H1 (cell line): Measurements from ENCODE around the gene SSBP3. TPM values are rescaled to one million over a fixed set of nuclear protein-coding genes. Genes with fewer than 3 reads are reported as not detected.

ENCODE experiments used
- CTCF ChIA-PET: fragments of 300-600 bp; sonication (Branson Sonifier 250); formaldehyde crosslinking; loops from one replicate; lab custom pipeline; 2021; ENCODE audit not compliant: partially characterized antibody; lab: Charles Lee
- POLR2A ChIA-PET: fragments of 300-600 bp; sonication (Branson Sonifier 250); formaldehyde crosslinking; loops from one replicate; lab custom pipeline; 2021; ENCODE audit warnings: inconsistent platforms; ENCODE audit not compliant: partially characterized antibody; lab: Charles Lee
- DNase-seq, 2 experiments: peaks; one replicate each; pipeline versions ENCODE4 v3.0.0 to v3.0.0-alpha.2; 2010 to 2022; ENCODE audit warnings: low spot score in 2 of 2, low read depth in 1 of 2, mixed read lengths in 1 of 2
- FAIRE-seq: peaks from 2 replicates; lab custom pipeline; 2011; peaks lifted over from hg19 to GRCh38; lab: Jason Lieb, UNC
- H2AFZ ChIP-seq: 2 replicates; pipeline ENCODE4 v1.8.1; 2012; ENCODE audit warnings: low read length, inconsistent platforms
- H2AK5ac ChIP-seq: 2 replicates; pipeline ENCODE4 v1.6.1; 2013; ENCODE audit warnings: low read depth, low read length
- H2BK120ac ChIP-seq: replicated peaks from 2 replicates; pipeline ENCODE3; 2013; ENCODE audit warnings: low read depth, low read length, inconsistent platforms
- H2BK12ac ChIP-seq: 2 replicates; pipeline ENCODE4 v1.6.1; 2013; ENCODE audit warnings: low read depth, low read length
- H2BK15ac ChIP-seq: 2 replicates; pipeline ENCODE4 v1.6.1; 2013; ENCODE audit warnings: low read length
- H2BK20ac ChIP-seq: 2 replicates; pipeline ENCODE4 v1.6.1; 2013; ENCODE audit warnings: low read length
- H2BK5ac ChIP-seq: 2 replicates; pipeline ENCODE4 v1.6.1; 2013; ENCODE audit warnings: low read depth, low read length
- H3K14ac ChIP-seq: 2 replicates; pipeline ENCODE4 v1.6.1; 2013; ENCODE audit warnings: inconsistent platforms; ENCODE audit not compliant: insufficient read length
- H3K18ac ChIP-seq: 2 replicates; pipeline ENCODE4 v1.6.1; 2013; ENCODE audit warnings: low read length; ENCODE audit errors: extremely low read depth
- H3K23ac ChIP-seq: 2 replicates; pipeline ENCODE4 v1.6.1; 2013; ENCODE audit warnings: inconsistent platforms; ENCODE audit not compliant: insufficient read length
- H3K23me2 ChIP-seq: 2 replicates; pipeline ENCODE4 v1.6.1; 2013; ENCODE audit warnings: low read depth, low read length
- H3K27ac ChIP-seq: 2 replicates; pipeline ENCODE4 v1.6.1; 2011; ENCODE audit warnings: low read depth, low read length, inconsistent platforms
- H3K27me3 ChIP-seq, 4 experiments: replicated peaks in 1 of 4; 1 replicate in 1 of 4; 2 replicates in 3 of 4; pipeline versions ENCODE4 v1.6.1 to v1.8.1; 2011 to 2013; ENCODE audit warnings: low read length in 3 of 4, mild to moderate bottlenecking in 3 of 4, inconsistent platforms in 2 of 4, mixed read lengths in 2 of 4, moderate library complexity in 1 of 4; ENCODE audit not compliant: control insufficient read depth in 3 of 4, insufficient read depth in 3 of 4; ENCODE audit errors: extremely low read depth in 1 of 4
- H3K36me3 ChIP-seq, 4 experiments: 2 replicates each; pipeline versions ENCODE4 v1.6.1 to v1.8.1; 2011 to 2013; ENCODE audit warnings: mild to moderate bottlenecking in 4 of 4, low read length in 3 of 4, moderate library complexity in 2 of 4, control low read depth in 1 of 4, inconsistent platforms in 1 of 4; ENCODE audit not compliant: insufficient read depth in 4 of 4, control insufficient read depth in 2 of 4
- H3K4ac ChIP-seq: replicated peaks from 2 replicates; pipeline ENCODE3; 2013; ENCODE audit warnings: low read length, low read depth, mixed read lengths, inconsistent platforms; ENCODE audit not compliant: insufficient read length
- H3K4me1 ChIP-seq, 4 experiments: replicated peaks in 1 of 4; 1 replicate in 1 of 4; 2 replicates in 3 of 4; pipeline versions ENCODE4 v1.6.1 to v1.8.1; 2011 to 2013; ENCODE audit warnings: low read length in 3 of 4, inconsistent platforms in 2 of 4, mixed read lengths in 1 of 4; ENCODE audit not compliant: insufficient read depth in 4 of 4, control insufficient read depth in 3 of 4
- H3K4me2 ChIP-seq, 2 experiments: 2 replicates each; pipeline versions ENCODE4 v1.6.1 to v1.8.1; 2011 to 2013; ENCODE audit warnings: low read depth in 2 of 2, low read length in 2 of 2, control low read depth in 1 of 2, inconsistent platforms in 1 of 2, mild to moderate bottlenecking in 1 of 2; ENCODE audit not compliant: insufficient read depth in 1 of 2
- H3K4me3 ChIP-seq, 4 experiments: fragments of 200-600, 300-600 bp in 1 of 4; sonication (generic), shearing (Covaris generic), sonication (Bioruptor Twin) in 1 of 4; 2 replicates each; pipeline versions ENCODE4 v1.5.1 to v1.8.1; 2011 to 2016; ENCODE audit warnings: low read length in 4 of 4, low read depth in 3 of 4, control low read depth in 2 of 4, inconsistent platforms in 2 of 4, mild to moderate bottlenecking in 2 of 4, mixed read lengths in 1 of 4, moderate library complexity in 1 of 4; ENCODE audit not compliant: insufficient read depth in 2 of 4; ENCODE audit errors: extremely low read depth in 1 of 4
- H3K56ac ChIP-seq: replicated peaks from 2 replicates; pipeline ENCODE3; 2013; ENCODE audit warnings: low read depth, mild to moderate bottlenecking, mixed read lengths, low read length, inconsistent platforms; ENCODE audit not compliant: insufficient read length
- H3K79me1 ChIP-seq: 2 replicates; pipeline ENCODE4 v1.6.1; 2013; ENCODE audit warnings: low read depth, low read length, control low read depth
- H3K79me2 ChIP-seq, 2 experiments: 2 replicates each; pipeline versions ENCODE4 v1.6.1 to v1.8.1; 2012 to 2013; ENCODE audit warnings: low read length in 2 of 2, mild to moderate bottlenecking in 2 of 2, inconsistent platforms in 1 of 2; ENCODE audit not compliant: insufficient read depth in 2 of 2, control insufficient read depth in 1 of 2
- H3K9ac ChIP-seq, 4 experiments: replicated peaks in 1 of 4; 1 replicate in 1 of 4; 2 replicates in 3 of 4; pipeline versions ENCODE4 v1.6.1 to v1.8.1; 2011 to 2013; ENCODE audit warnings: low read depth in 3 of 4, low read length in 3 of 4, control low read depth in 2 of 4, mild to moderate bottlenecking in 2 of 4, moderate library complexity in 2 of 4, inconsistent platforms in 1 of 4; ENCODE audit errors: extremely low read depth in 1 of 4
- H3K9me3 ChIP-seq, 2 experiments: 2 replicates each; pipeline versions ENCODE4 v1.6.1 to v1.8.1; 2012 to 2013; ENCODE audit warnings: mild to moderate bottlenecking in 2 of 2, moderate library complexity in 2 of 2, control low read depth in 1 of 2, inconsistent platforms in 1 of 2, low read depth in 1 of 2, low read length in 1 of 2, mixed read lengths in 1 of 2; ENCODE audit not compliant: insufficient read depth in 2 of 2
- H4K20me1 ChIP-seq, 2 experiments: replicated peaks in 1 of 2; 2 replicates each; pipeline versions ENCODE3 to v1.8.1; 2011 to 2013; ENCODE audit warnings: inconsistent platforms in 2 of 2, low read length in 2 of 2, mild to moderate bottlenecking in 1 of 2; ENCODE audit not compliant: insufficient read depth in 2 of 2, control insufficient read depth in 1 of 2
- H4K5ac ChIP-seq: 2 replicates; pipeline ENCODE4 v1.6.1; 2013; ENCODE audit warnings: low read length, low read depth, mixed read lengths, inconsistent platforms; ENCODE audit not compliant: insufficient read length
- H4K8ac ChIP-seq: 2 replicates; pipeline ENCODE4 v1.8.0; 2013; ENCODE audit warnings: mild to moderate bottlenecking, moderate library complexity, low read length, inconsistent platforms; ENCODE audit not compliant: insufficient read depth; ENCODE audit errors: extremely low read depth
- H4K91ac ChIP-seq: replicated peaks from 2 replicates; pipeline ENCODE3; 2013; ENCODE audit warnings: low read length, mixed read lengths, inconsistent platforms; ENCODE audit not compliant: insufficient read length
- BACH1 ChIP-seq: IDR thresholded peaks from 2 replicates; pipeline ENCODE4 v1.6.1; 2012; ENCODE audit warnings: low read length, improper control_type of control experiment
- RFX5 ChIP-seq: IDR thresholded peaks from 2 replicates; pipeline ENCODE4 v1.6.1; 2011; ENCODE audit warnings: low read depth, low read length, improper control_type of control experiment, borderline replicate concordance
- SIN3A ChIP-seq, 2 experiments: IDR thresholded peaks in 1 of 2; conservative IDR thresholded peaks in 1 of 2; 2 replicates each; pipeline ENCODE4 v1.6.1; 2011 to 2012; ENCODE audit warnings: low read length in 2 of 2, improper control_type of control experiment in 1 of 2, low read depth in 1 of 2, mild to moderate bottlenecking in 1 of 2
- SIRT6 ChIP-seq: IDR thresholded peaks from one replicate; pipeline ENCODE4 v1.7.1; 2012; ENCODE audit warnings: low read length, inconsistent platforms
- WGBS, 2 experiments: shearing (Covaris generic) in 1 of 2; methylation state at CpG; one replicate each; pipeline versions ENCODE4 v1.1.6 to v1.1.7; 2013 to 2015; ENCODE audit warnings: low lambda C conversion rate in 2 of 2, mixed read lengths in 2 of 2, inconsistent platforms in 1 of 2, low coverage in 1 of 2, missing lambda C conversion rate in 1 of 2; ENCODE audit not compliant: insufficient replicate concordance in 2 of 2, insufficient coverage in 1 of 2, insufficient read length in 1 of 2; ENCODE audit errors: extremely low coverage in 1 of 2, missing lambda C conversion rate in 1 of 2; 5-methylcytosine and 5-hydroxymethylcytosine counted together
- polyA plus RNA-seq, 7 experiments: library from polyadenylated mRNA; depleted of rRNA in 3 of 7; stranded (reverse) in 5 of 7; unstranded in 2 of 7; fragments of >200 nt in 5 of 7; fragments of 200-250 nt in 2 of 7; gene quantifications; 1 replicate in 5 of 7; 2 replicates in 1 of 7; 4 replicates in 1 of 7; pipeline versions ENCODE4 v1.2.1 to v1.2.3, GENCODE V29; 2011 to 2013; ENCODE audit warnings: missing spikeins in 2 of 7, mixed read lengths in 2 of 7
- total RNA-seq: library from RNA; stranded (reverse); fragmentation: NEBNext Ultra II Directional; extraction: Animal tissue kit (Norgen Biotek cat#: 25700); gene quantifications from 2 replicates; pipeline ENCODE4 v1.2.1, GENCODE V29; 2021

The SSBP3 gene
- total and polyA plus RNA-seq, 2 of the 8 experiments (the other 6 are each of a cell fraction or from before 2014, with no cell fraction given): 99.7 to 133 TPM

- FAIRE-seq (no peak), DNase-seq (no peak)
- no peak overlapping the region for H4K5ac ChIP-seq
- H2BK15ac ChIP-seq: no peak overlapping the region
- POLR2A ChIA-PET: interaction anchor here (1.1 to 1.9 kb wide), 5 partner anchors 13 to 116 kb away, joined by 3 to 8 read pairs (median 4); no protein-coding TSS in a partner anchor
- H2BK120ac ChIP-seq: no peak overlapping the region
- H3K18ac ChIP-seq: 0 out of 2 replicates have a peak overlapping the region, but pooled peaks have one; percentile 19
- H3K23me2 ChIP-seq: no peaks in the 10 kb centered on the region
- H3K56ac ChIP-seq: no peak overlapping the region
- peaks cover 17 to 43% of the 10 kb centered on the region in 2 experiments for H4K20me1 ChIP-seq
- CTCF ChIA-PET: interaction anchor here (1.0 to 7.8 kb wide), 6 partner anchors 10 to 69 kb away, joined by 3 to 36 read pairs (median 4); no protein-coding TSS in a partner anchor
- H3K4me1 ChIP-seq: peaks cover 9 to 33% (median 20%) of the 10 kb centered on the region in 4 experiments
- H4K91ac ChIP-seq: no peak overlapping the region
- no peaks in the 10 kb centered on the region for H3K36me3 ChIP-seq
- no peak overlapping the region for H3K4me2 ChIP-seq
- peaks cover 4 to 94% of the 10 kb centered on the region in 2 experiments for H3K79me2 ChIP-seq
- H2BK12ac ChIP-seq: no peak overlapping the region
- no peaks in the 10 kb centered on the region for H3K27me3 ChIP-seq
- H3K4ac ChIP-seq: no peak overlapping the region
- H2BK20ac ChIP-seq: no peak overlapping the region
- no peak overlapping the region for H3K27ac ChIP-seq
- H3K79me1 ChIP-seq: peaks cover 43% of the 10 kb centered on the region
- H3K9ac ChIP-seq: no peak overlapping the region
- H3K14ac ChIP-seq: no peak overlapping the region
- no peak overlapping the region for H2AFZ ChIP-seq
- no peak overlapping the region for H3K4me3 ChIP-seq
- 95% methylated on average over 20 of the region's 20 CpGs; no CpG with 5 or more reads in 1 of the 2 experiments for WGBS, 2 experiments
- no peak overlapping the region for H2AK5ac ChIP-seq
- H3K9me3 ChIP-seq: no peaks in the 10 kb centered on the region
- H3K23ac ChIP-seq: no peak overlapping the region
- H2BK5ac ChIP-seq: no peak overlapping the region
- no peak overlapping the region; the same call in 1 of the 2 replicates for H4K8ac ChIP-seq
- TF ChIP-seq SIRT6 (no peak), RFX5 (no peak), BACH1 (no peak), SIN3A (conservative IDR thresholded peaks at IDR 0.05 in 1 of 2, IDR thresholded peaks at IDR 0.05 in 1 of 2; ENCODE audit: low read depth in 1 of 2, low read length in 2 of 2) (no peak)
These were observed 114.8 kb downstream of the SSBP3 start for GRCh38 chr1:54291276-54292001.
